ENCODE data around the gene RIMBP3C.
"Not testable (repeated sequence)": the region's sequence is repeated elsewhere in the genome, so short reads cannot be mapped to it uniquely, and the experiment has no call there.

RIMBP3C gene

GRCh38 chr22:21585389-21585788 lies 34.1 kb upstream of the RIMBP3C start:
- Histone ChIP-seq H3K4me3 (ENCODE audit: low read depth in 1 of 2, low read length in 1 of 2) (no peak overlapping the region), H3K27me3 (no peaks in the 10 kb centered on the region), H3K9me3 (no peaks in the 10 kb centered on the region), H3K36me3 (peaks cover 3% of the 10 kb centered on the region), H3K4me1 (ENCODE audit: control insufficient read depth in 1 of 2, insufficient read depth in 1 of 2, low read depth in 1 of 2, low read length in 1 of 2) (peaks cover 22 to 28% of the 10 kb centered on the region in 2 experiments), H3K27ac (peak overlapping the region; percentile 36)
- no peak for TF ChIP-seq CTCF (IDR thresholded peaks at IDR 0.05)

GRCh38 chr22:21582801-21583740 lies 31.8 kb upstream of the RIMBP3C start:
- Histone ChIP-seq H3K27ac (no peak overlapping the region), H3K9me3 (no peaks in the 10 kb centered on the region)
- no peak for TF ChIP-seq CTCF (IDR thresholded peaks at IDR 0.05)

GRCh38 chr22:21581009-21581713 lies 29.9 kb upstream of the RIMBP3C start:
- H3K36me3 ChIP-seq; H3K4me1 ChIP-seq (ENCODE audit: control insufficient read depth in 1 of 2, insufficient read depth in 1 of 2, low read depth in 1 of 2, low read length in 1 of 2); H3K4me3 ChIP-seq (ENCODE audit: low read depth in 1 of 2, low read length in 1 of 2); H3K27ac ChIP-seq; H3K9me3 ChIP-seq; H3K27me3 ChIP-seq: not testable (repeated sequence)

More at GRCh38 chr22:21582801-21583740, 31.8 kb upstream of the RIMBP3C start:
- H3K27me3 ChIP-seq: no peaks in the 10 kb centered on the region
- no peak overlapping the region for H3K4me3 ChIP-seq (ENCODE audit: low read depth in 1 of 2, low read length in 1 of 2)
- peaks cover 3% of the 10 kb centered on the region for H3K36me3 ChIP-seq
- peaks cover 4 to 11% of the 10 kb centered on the region in 2 experiments for H3K4me1 ChIP-seq (ENCODE audit: control insufficient read depth in 1 of 2, insufficient read depth in 1 of 2, low read depth in 1 of 2, low read length in 1 of 2)

- H3K27me3 ChIP-seq; H3K4me1 ChIP-seq (ENCODE audit: control insufficient read depth in 1 of 2, insufficient read depth in 1 of 2, low read depth in 1 of 2, low read length in 1 of 2); H3K36me3 ChIP-seq; H3K27ac ChIP-seq; H3K9me3 ChIP-seq; H3K4me3 ChIP-seq (ENCODE audit: low read depth in 1 of 2, low read length in 1 of 2): not testable (repeated sequence)
Observed at GRCh38 chr22:21580623-21581007, 29.4 kb upstream of the RIMBP3C start.

- no peaks in the 10 kb centered on the region for H3K9me3 ChIP-seq
- H3K27me3 ChIP-seq: no peaks in the 10 kb centered on the region
- no peak for TF ChIP-seq CTCF (IDR thresholded peaks at IDR 0.05)
- no peak overlapping the region for H3K4me3 ChIP-seq (ENCODE audit: low read depth in 1 of 2, low read length in 1 of 2)
- H3K4me1 ChIP-seq (ENCODE audit: control insufficient read depth in 1 of 2, insufficient read depth in 1 of 2, low read depth in 1 of 2, low read length in 1 of 2): peaks cover 0 to 4% of the 10 kb centered on the region in 2 experiments
- H3K36me3 ChIP-seq: peaks cover 3% of the 10 kb centered on the region
- H3K27ac ChIP-seq: no peak overlapping the region
Observed at GRCh38 chr22:21579474-21579851, 28.2 kb upstream of the RIMBP3C start.

GRCh38 chr22:21573750-21574494 lies 22.7 kb upstream of the RIMBP3C start:
- no peak for TF ChIP-seq CTCF (IDR thresholded peaks at IDR 0.05)
- no peaks in the 10 kb centered on the region for H3K27me3 ChIP-seq
- H3K27ac ChIP-seq: no peak overlapping the region
- H3K4me1 ChIP-seq (ENCODE audit: control insufficient read depth in 1 of 2, insufficient read depth in 1 of 2, low read depth in 1 of 2, low read length in 1 of 2): peaks cover 55 to 56% of the 10 kb centered on the region in 2 experiments
- H3K4me3 ChIP-seq (ENCODE audit: low read depth in 1 of 2, low read length in 1 of 2): no peak overlapping the region
- H3K9me3 ChIP-seq: no peaks in the 10 kb centered on the region
- H3K36me3 ChIP-seq: no peaks in the 10 kb centered on the region
